KBM-7 (cell line): ENCODE data around the gene ORMDL2.
"Not testable (repeated sequence)": the region's sequence is repeated elsewhere in the genome, so short reads cannot be mapped to it uniquely, and the experiment has no call there.

Experiments used
- DNase-seq: peaks from one replicate; pipeline ENCODE4 v3.0.0-alpha.2; 2015
- in situ Hi-C: fragments of 300-500 bp; cut with MboI; formaldehyde crosslinking; loops from 2 replicates; pipeline ENCODE4 v1.14.3; 2020; ENCODE audit warnings: low sequenced_read_pairs, low pct_unique_long_range_greater_than_20kb, mixed read lengths

The ORMDL2 gene

GRCh38 chr12:55824726-55825125 is 6.9 kb downstream of the ORMDL2 start:
- in situ Hi-C loops, result no loop called here
- DNase-seq, result no peak

GRCh38 chr12:55827806-55828205 is 10.0 kb downstream of the ORMDL2 start:
- DNase-seq, result no peak
- in situ Hi-C loops, result no loop called here

GRCh38 chr12:55828357-55828756 is 10.5 kb downstream of the ORMDL2 start:
- in situ Hi-C loops, result no loop called here
- no peak for DNase-seq

GRCh38 chr12:55829967-55830600 is 12.2 kb downstream of the ORMDL2 start:
- in situ Hi-C loops, result no loop called here
- DNase-seq, result peak; percentile 51

GRCh38 chr12:55830601-55831446 is 13.0 kb downstream of the ORMDL2 start:
- in situ Hi-C loops, result no loop called here
- DNase-seq, result peak; percentile 63

GRCh38 chr12:55831447-55831815 is 13.6 kb downstream of the ORMDL2 start:
- no peak for DNase-seq
- in situ Hi-C loops, result no loop called here

GRCh38 chr12:55833056-55833455 is 15.2 kb downstream of the ORMDL2 start:
- DNase-seq, result no peak
- in situ Hi-C loops, result no loop called here

- DNase-seq, in situ Hi-C loops: not testable (repeated sequence)
These were observed 16.6 kb downstream of the ORMDL2 start for GRCh38 chr12:55834400-55834799.

GRCh38 chr12:55838361-55838760 is 20.5 kb downstream of the ORMDL2 start:
- DNase-seq, result no peak
- in situ Hi-C loops, result no loop called here

- DNase-seq, result no peak
- in situ Hi-C loops, result no loop called here
These were observed 21.7 kb downstream of the ORMDL2 start for GRCh38 chr12:55839345-55840140.

- DNase-seq, result no peak
- in situ Hi-C loops, result no loop called here
These were observed 22.9 kb downstream of the ORMDL2 start for GRCh38 chr12:55840581-55841351.

GRCh38 chr12:55842681-55843429 is 25.0 kb downstream of the ORMDL2 start, which contains the start of gene MMP19:
TSS of gene MMP19 (minus strand) at chr12:55842936. CDS start at chr12:55842830, 106 bp downstream.
- peak; percentile 47 for DNase-seq
- in situ Hi-C loops, result no loop called here

GRCh38 chr12:55843431-55843830 is 25.6 kb downstream of the ORMDL2 start:
- in situ Hi-C loops, result no loop called here
- no peak for DNase-seq

- DNase-seq, result no peak
- in situ Hi-C loops, result no loop called here
These were observed 27.1 kb downstream of the ORMDL2 start for GRCh38 chr12:55844961-55845360.

- no peak for DNase-seq
- in situ Hi-C loops, result no loop called here
These were observed 27.5 kb downstream of the ORMDL2 start for GRCh38 chr12:55845361-55845760.

GRCh38 chr12:55845785-55846496 is 28.1 kb downstream of the ORMDL2 start:
- in situ Hi-C loops, result no loop called here
- no peak for DNase-seq

GRCh38 chr12:55847033-55847432 is 29.2 kb downstream of the ORMDL2 start:
- in situ Hi-C loops, result no loop called here
- peak; percentile 43 for DNase-seq
